ENCODE results near the gene GTF2H4. TPM values are rescaled to one million over a fixed set of nuclear protein-coding genes. Genes with fewer than 3 reads are reported as not detected.
"Not testable (repeated sequence)": the region's sequence is repeated elsewhere in the genome, so short reads cannot be mapped to it uniquely, and the experiment has no call there.

Gene GTF2H4
- total and polyA plus RNA-seq, 3 experiments from 2014 or later, result 7.5 to 55.3 (median 48.2) TPM

GRCh38 chr6:30922447-30922852 is 14.4 kb downstream of the GTF2H4 start:
- Histone ChIP-seq H3K36me3 (ENCODE audit: insufficient read depth, low read length) (peaks cover 21% of the 10 kb centered on the region), H3K4me1 (ENCODE audit: insufficient read depth, low read length) (no peaks in the 10 kb centered on the region), H3K27me3 (ENCODE audit: insufficient read depth, low read length, poor library complexity, severe bottlenecking) (no peaks in the 10 kb centered on the region), H3K9me3 (ENCODE audit: low read length) (no peaks in the 10 kb centered on the region), H3K4me3 (ENCODE audit: low read length) (no peak overlapping the region), H3K27ac (ENCODE audit: low read depth, low read length) (no peak overlapping the region)
- POLR2A ChIA-PET, result no interaction called here
- CTCF ChIA-PET, result interaction anchor here (1.3 kb wide), 1 partner anchor 18 kb away, joined by 3 read pairs; the partner anchor contains the start of gene MUCL3
- Mint-ChIP-seq H3K27me3 (no peaks in the 10 kb centered on the region), H3K4me1 (peaks cover 0 to 12% (median 2%) of the 10 kb centered on the region in 3 donors), H3K27ac (peak overlapping the region in 1 of 8 donors; percentile 47), H3K36me3 (peaks cover 5 to 87% (median 16%) of the 10 kb centered on the region in 3 donors), H3K9me3 (no peaks in the 10 kb centered on the region), H3K4me3 (no peak overlapping the region)
- no peak for DNase-seq

GRCh38 chr6:30924040-30924627 is 16.1 kb downstream of the GTF2H4 start:
- POLR2A ChIA-PET; H3K27me3 Mint-ChIP-seq; H3K4me1 Mint-ChIP-seq; H3K4me3 ChIP-seq (ENCODE audit: low read length); H3K9me3 Mint-ChIP-seq; H3K4me1 ChIP-seq (ENCODE audit: insufficient read depth, low read length); H3K4me3 Mint-ChIP-seq; H3K27ac ChIP-seq (ENCODE audit: low read depth, low read length); H3K27me3 ChIP-seq (ENCODE audit: insufficient read depth, low read length, poor library complexity, severe bottlenecking); DNase-seq; H3K9me3 ChIP-seq (ENCODE audit: low read length); CTCF ChIA-PET: not testable (repeated sequence)
- peaks cover 14 to 81% (median 17%) of the 10 kb centered on the region in 3 donors for H3K36me3 Mint-ChIP-seq
- peak overlapping the region in 1 of 8 donors; percentile 92 for H3K27ac Mint-ChIP-seq
- H3K36me3 ChIP-seq (ENCODE audit: insufficient read depth, low read length), result peaks cover 14% of the 10 kb centered on the region

GRCh38 chr6:30926644-30927043 is 18.6 kb downstream of the GTF2H4 start:
- Histone ChIP-seq H3K4me3 (ENCODE audit: low read length) (no peak overlapping the region), H3K27me3 (ENCODE audit: insufficient read depth, low read length, poor library complexity, severe bottlenecking) (no peaks in the 10 kb centered on the region), H3K36me3 (ENCODE audit: insufficient read depth, low read length) (peaks cover 9% of the 10 kb centered on the region), H3K4me1 (ENCODE audit: insufficient read depth, low read length) (no peaks in the 10 kb centered on the region), H3K27ac (ENCODE audit: low read depth, low read length) (no peak overlapping the region), H3K9me3 (ENCODE audit: low read length) (no peaks in the 10 kb centered on the region)
- peaks cover 0 to 7% (median 0%) of the 10 kb centered on the region in 5 donors for H3K9me3 Mint-ChIP-seq
- no peak overlapping the region for H3K4me3 Mint-ChIP-seq
- peak overlapping the region in 2 of 8 donors; percentile 7 to 17 for H3K27ac Mint-ChIP-seq
- peaks cover 8 to 57% (median 17%) of the 10 kb centered on the region in 3 donors for H3K36me3 Mint-ChIP-seq
- H3K27me3 Mint-ChIP-seq, result no peaks in the 10 kb centered on the region
- ChIA-PET CTCF (interaction anchor here (1.1 kb wide), 1 partner anchor 9 kb away, joined by 5 read pairs; no protein-coding TSS in a partner anchor), POLR2A (no interaction called here)
- DNase-seq, result no peak
- H3K4me1 Mint-ChIP-seq, result no peaks in the 10 kb centered on the region

DNA sequence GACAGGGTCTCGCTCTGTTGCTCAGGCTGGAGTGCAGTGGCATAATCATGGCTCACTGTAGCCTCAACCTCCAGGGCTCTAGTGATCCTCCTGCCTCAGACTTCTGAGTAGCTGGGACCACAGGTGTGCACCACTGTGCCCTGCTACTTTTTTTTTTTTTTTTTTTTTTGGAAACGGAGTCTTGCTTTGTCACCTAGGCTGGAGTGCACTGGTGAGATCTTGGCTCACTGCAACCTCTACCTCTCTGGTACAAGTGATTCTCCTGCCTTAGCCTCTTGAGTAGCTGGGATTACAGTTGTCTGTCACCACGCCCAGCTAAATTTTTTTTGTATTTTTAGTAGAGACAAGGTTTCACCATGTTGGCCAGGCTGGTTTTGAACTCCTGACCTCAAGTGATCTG is 19.1 kb downstream of the GTF2H4 start:
- H3K36me3 ChIP-seq (ENCODE audit: insufficient read depth, low read length); H3K27ac ChIP-seq (ENCODE audit: low read depth, low read length); H3K27me3 ChIP-seq (ENCODE audit: insufficient read depth, low read length, poor library complexity, severe bottlenecking); H3K4me3 ChIP-seq (ENCODE audit: low read length); H3K4me1 ChIP-seq (ENCODE audit: insufficient read depth, low read length); POLR2A ChIA-PET; H3K27ac Mint-ChIP-seq; H3K27me3 Mint-ChIP-seq; DNase-seq; H3K9me3 ChIP-seq (ENCODE audit: low read length); H3K4me1 Mint-ChIP-seq; H3K9me3 Mint-ChIP-seq; H3K4me3 Mint-ChIP-seq: not testable (repeated sequence)
- H3K36me3 Mint-ChIP-seq, result peaks cover 8 to 53% (median 17%) of the 10 kb centered on the region in 3 donors
- CTCF ChIA-PET, result interaction anchor here (1.1 kb wide), 1 partner anchor 9 kb away, joined by 5 read pairs; no protein-coding TSS in a partner anchor

DNA sequence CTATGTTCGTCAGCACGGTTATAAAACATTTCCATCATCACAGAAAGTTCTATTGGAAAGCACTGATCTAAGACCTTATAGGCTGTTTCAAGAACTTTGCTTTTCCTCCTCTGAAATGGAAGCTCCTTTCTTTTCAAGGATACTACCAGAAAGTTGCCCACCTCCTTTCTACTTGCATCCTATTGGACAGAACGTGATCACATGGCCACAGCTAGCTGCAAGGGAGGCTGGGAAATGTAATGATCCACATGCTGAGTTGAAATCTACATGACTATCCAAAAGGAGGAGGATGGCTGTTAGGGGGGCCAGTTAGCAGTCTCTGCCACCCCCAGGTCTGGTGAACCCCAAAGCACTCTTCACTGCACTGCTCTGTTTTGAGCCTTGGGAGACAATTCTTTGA is 20.7 kb downstream of the GTF2H4 start:
- Mint-ChIP-seq H3K36me3 (peaks cover 4 to 37% (median 17%) of the 10 kb centered on the region in 3 donors), H3K27me3 (no peaks in the 10 kb centered on the region), H3K4me1 (no peaks in the 10 kb centered on the region), H3K27ac (peak overlapping the region in 1 of 8 donors; percentile 86), H3K4me3 (no peak overlapping the region), H3K9me3 (peaks cover 0 to 7% (median 0%) of the 10 kb centered on the region in 5 donors)
- Histone ChIP-seq H3K36me3 (ENCODE audit: insufficient read depth, low read length) (peaks cover 9% of the 10 kb centered on the region), H3K4me1 (ENCODE audit: insufficient read depth, low read length) (no peaks in the 10 kb centered on the region), H3K4me3 (ENCODE audit: low read length) (no peak overlapping the region), H3K27ac (ENCODE audit: low read depth, low read length) (no peak overlapping the region), H3K27me3 (ENCODE audit: insufficient read depth, low read length, poor library complexity, severe bottlenecking) (no peaks in the 10 kb centered on the region), H3K9me3 (ENCODE audit: low read length) (no peaks in the 10 kb centered on the region)
- POLR2A ChIA-PET, result no interaction called here
- CTCF ChIA-PET, result interaction anchor here (1.3 kb wide), 1 partner anchor 18 kb away, joined by 3 read pairs; no protein-coding TSS in a partner anchor
- no peak for DNase-seq

- H3K4me3 ChIP-seq (ENCODE audit: low read length), result no peak overlapping the region
- no peaks in the 10 kb centered on the region for H3K27me3 ChIP-seq (ENCODE audit: insufficient read depth, low read length, poor library complexity, severe bottlenecking)
- peaks cover 4 to 21% (median 17%) of the 10 kb centered on the region in 3 donors for H3K36me3 Mint-ChIP-seq
- ChIA-PET CTCF (no interaction called here), POLR2A (no interaction called here)
- DNase-seq, result no peak
- no peaks in the 10 kb centered on the region for H3K4me1 Mint-ChIP-seq
- H3K4me3 Mint-ChIP-seq, result no peak overlapping the region
- H3K27ac ChIP-seq (ENCODE audit: low read depth, low read length), result no peak overlapping the region
- no peaks in the 10 kb centered on the region for H3K9me3 ChIP-seq (ENCODE audit: low read length)
- H3K9me3 Mint-ChIP-seq, result peaks cover 0 to 7% (median 0%) of the 10 kb centered on the region in 5 donors
- H3K27ac Mint-ChIP-seq, result peak overlapping the region in 1 of 8 donors; percentile 8
- H3K4me1 ChIP-seq (ENCODE audit: insufficient read depth, low read length), result no peaks in the 10 kb centered on the region
- H3K36me3 ChIP-seq (ENCODE audit: insufficient read depth, low read length), result peaks cover 9% of the 10 kb centered on the region
- H3K27me3 Mint-ChIP-seq, result no peaks in the 10 kb centered on the region
Measured at GRCh38 chr6:30930506-30930905, 22.5 kb downstream of the GTF2H4 start.

GRCh38 chr6:30931272-30931671 is 23.3 kb downstream of the GTF2H4 start:
- no peak overlapping the region for H3K4me3 ChIP-seq (ENCODE audit: low read length)
- no peaks in the 10 kb centered on the region for H3K4me1 ChIP-seq (ENCODE audit: insufficient read depth, low read length)
- peaks cover 6% of the 10 kb centered on the region for H3K36me3 ChIP-seq (ENCODE audit: insufficient read depth, low read length)
- Mint-ChIP-seq H3K4me1 (no peaks in the 10 kb centered on the region), H3K9me3 (peaks cover 0 to 7% (median 0%) of the 10 kb centered on the region in 5 donors), H3K4me3 (no peak overlapping the region), H3K27ac (no peak overlapping the region), H3K36me3 (peaks cover 4 to 17% (median 15%) of the 10 kb centered on the region in 3 donors), H3K27me3 (peaks cover under 1 to 3% of the 10 kb centered on the region in 2 donors)
- no peak overlapping the region for H3K27ac ChIP-seq (ENCODE audit: low read depth, low read length)
- ChIA-PET CTCF (no interaction called here), POLR2A (no interaction called here)
- H3K9me3 ChIP-seq (ENCODE audit: low read length), result no peaks in the 10 kb centered on the region
- no peak for DNase-seq
- H3K27me3 ChIP-seq (ENCODE audit: insufficient read depth, low read length, poor library complexity, severe bottlenecking), result no peaks in the 10 kb centered on the region

DNA sequence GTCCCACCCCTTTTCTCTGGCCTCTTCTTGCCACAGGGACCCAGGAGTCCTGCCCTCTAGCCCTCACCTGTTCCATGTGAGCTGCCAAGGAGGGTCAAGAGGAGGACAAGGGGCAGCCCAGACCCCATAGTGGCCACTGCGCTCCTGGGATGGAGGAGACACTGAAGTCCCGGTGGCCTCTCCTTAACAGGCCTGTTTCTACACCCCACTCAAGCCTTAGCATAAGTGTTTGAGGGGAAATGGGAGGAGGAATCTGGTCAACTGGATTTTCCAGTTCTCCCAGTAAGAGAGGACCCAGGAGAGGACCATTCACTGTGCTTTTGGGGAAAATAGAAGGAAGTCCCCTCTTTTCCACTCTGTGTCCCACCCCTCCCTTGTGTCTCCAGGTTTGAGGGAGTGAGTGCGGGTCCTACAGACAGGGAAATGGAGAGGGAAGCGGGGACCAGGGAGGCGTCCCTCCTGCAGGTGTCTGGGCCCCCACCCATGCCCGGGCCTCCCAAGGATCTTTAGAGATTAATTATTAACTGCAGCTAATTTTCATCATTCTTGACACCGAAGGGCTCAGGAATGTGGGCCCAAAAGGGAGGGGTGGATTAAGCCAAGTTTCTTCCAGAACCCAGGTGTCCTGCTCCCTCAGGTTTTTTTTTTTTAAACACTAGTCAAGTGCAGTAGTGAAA is 24.1 kb downstream of the GTF2H4 start, which contains the start of gene SFTA2:
Gene SFTA2, minus strand, starts transcription at position 202 of the 677 bp plus-strand sequence. Its CDS starts 74 bp downstream, at position 128.
- POLR2A ChIA-PET, result no interaction called here
- no peak within 1 kb of the TSS for H3K27ac Mint-ChIP-seq

More for the DNA sequence above, 24.1 kb downstream of the GTF2H4 start, which contains the start of gene SFTA2:
- Mint-ChIP-seq H3K9me3 (peaks cover 0 to 7% (median 0%) of the 10 kb centered on the region in 5 donors), H3K36me3 (peaks cover 0 to 12% (median 7%) of the 10 kb centered on the region in 3 donors), H3K4me3 (no peak within 1 kb of the TSS), H3K4me1 (no peaks in the 10 kb centered on the region), H3K27me3 (peaks cover 3 to 6% of the 10 kb centered on the region in 2 donors)
- CTCF ChIA-PET, result no interaction called here
- Histone ChIP-seq H3K9me3 (ENCODE audit: low read length) (no peaks in the 10 kb centered on the region), H3K4me3 (ENCODE audit: low read length) (no peak within 1 kb of the TSS), H3K27ac (ENCODE audit: low read depth, low read length) (no peak within 1 kb of the TSS), H3K27me3 (ENCODE audit: insufficient read depth, low read length, poor library complexity, severe bottlenecking) (no peaks in the 10 kb centered on the region), H3K36me3 (ENCODE audit: insufficient read depth, low read length) (no peaks in the 10 kb centered on the region), H3K4me1 (ENCODE audit: insufficient read depth, low read length) (no peaks in the 10 kb centered on the region)
- DNase-seq, result no peak
